Thyroid gland (tissue), 4 donors: ENCODE results near the gene LEMD1.

Source experiments
- CTCF ChIP-seq, 6 experiments: fragments of 200-600 bp in 3 of 6; fragments of 450-650 bp in 3 of 6; sonication (generic) in 3 of 6; IDR thresholded peaks; one replicate each; pipeline ENCODE4 v1.5.1; 2016 to 2019; ENCODE audit warnings: antibody characterized with exemption in 6 of 6, mild to moderate bottlenecking in 2 of 6, inconsistent platforms in 1 of 6, moderate library complexity in 1 of 6
- POLR2A ChIP-seq, 2 donors: fragments of 450-650 bp; IDR thresholded peaks; one replicate each; pipeline ENCODE4 v1.6.1; 2017; ENCODE audit warnings: antibody characterized with exemption in 2 of 2, mild to moderate bottlenecking in 2 of 2, moderate library complexity in 1 of 2

DNA sequence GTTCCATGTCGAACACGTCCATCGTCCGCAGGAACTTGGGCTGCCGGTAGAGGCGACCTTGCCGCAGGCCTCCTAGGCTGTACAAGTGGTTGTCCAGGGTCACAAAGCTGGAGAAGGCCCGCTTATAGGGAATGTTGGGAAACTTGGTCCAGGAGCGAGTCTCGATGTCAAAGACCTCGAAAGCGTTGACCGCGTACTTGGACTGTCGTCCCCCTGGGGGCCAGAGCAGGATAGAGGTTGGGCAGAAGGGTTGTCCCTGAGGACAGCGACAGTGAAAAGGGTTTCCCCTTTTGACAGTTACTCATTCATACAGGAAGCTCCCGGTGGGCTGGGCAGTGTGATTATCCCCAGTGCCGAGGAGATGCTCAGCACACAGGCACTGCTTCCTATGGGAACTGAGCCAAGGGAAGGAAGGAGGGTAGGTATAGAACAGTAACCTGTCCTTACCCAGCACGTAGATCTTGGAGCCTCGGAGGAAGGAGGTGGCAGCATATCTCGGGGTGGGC is 82.6 kb downstream of the LEMD1 start:
- no peak for TF ChIP-seq CTCF (IDR thresholded peaks at IDR 0.05)
- no peak for TF ChIP-seq POLR2A (IDR thresholded peaks at IDR 0.05)
